ENCODE measurements around the gene LGI4.

DNA sequence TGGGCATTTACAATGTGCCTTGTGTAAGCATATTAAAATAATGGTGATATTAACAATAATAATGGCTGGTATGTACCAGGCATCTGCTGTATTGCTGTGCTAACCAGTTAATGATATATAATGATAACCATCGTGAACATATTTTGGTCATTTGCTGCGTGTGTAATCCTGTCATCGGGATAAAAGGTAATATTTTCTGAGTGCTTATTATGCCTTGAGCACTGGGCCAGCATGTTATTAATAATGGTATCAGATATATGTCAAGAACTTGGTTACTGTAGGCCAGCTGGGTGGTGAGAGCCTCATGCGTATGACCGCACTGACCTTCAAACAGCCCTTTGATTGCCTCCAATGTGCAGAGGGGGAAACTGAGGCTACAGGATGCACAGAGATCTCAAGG is 41.4 kb downstream of the LGI4 start:
- TF ChIP-seq, protein P1, sequence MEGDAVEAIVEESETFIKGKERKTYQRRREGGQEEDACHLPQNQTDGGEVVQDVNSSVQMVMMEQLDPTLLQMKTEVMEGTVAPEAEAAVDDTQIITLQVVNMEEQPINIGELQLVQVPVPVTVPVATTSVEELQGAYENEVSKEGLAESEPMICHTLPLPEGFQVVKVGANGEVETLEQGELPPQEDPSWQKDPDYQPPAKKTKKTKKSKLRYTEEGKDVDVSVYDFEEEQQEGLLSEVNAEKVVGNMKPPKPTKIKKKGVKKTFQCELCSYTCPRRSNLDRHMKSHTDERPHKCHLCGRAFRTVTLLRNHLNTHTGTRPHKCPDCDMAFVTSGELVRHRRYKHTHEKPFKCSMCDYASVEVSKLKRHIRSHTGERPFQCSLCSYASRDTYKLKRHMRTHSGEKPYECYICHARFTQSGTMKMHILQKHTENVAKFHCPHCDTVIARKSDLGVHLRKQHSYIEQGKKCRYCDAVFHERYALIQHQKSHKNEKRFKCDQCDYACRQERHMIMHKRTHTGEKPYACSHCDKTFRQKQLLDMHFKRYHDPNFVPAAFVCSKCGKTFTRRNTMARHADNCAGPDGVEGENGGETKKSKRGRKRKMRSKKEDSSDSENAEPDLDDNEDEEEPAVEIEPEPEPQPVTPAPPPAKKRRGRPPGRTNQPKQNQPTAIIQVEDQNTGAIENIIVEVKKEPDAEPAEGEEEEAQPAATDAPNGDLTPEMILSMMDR (IDR thresholded peaks at IDR 0.05), result no peak
- TF ChIP-seq POLR2A (IDR thresholded peaks at IDR 0.05), result no peak
